ENCODE measurements around the gene CHD6. TPM values are rescaled to one million over a fixed set of nuclear protein-coding genes. Genes with fewer than 3 reads are reported as not detected.

Gene CHD6
- total RNA-seq, 1 donor from 2014 or later = 112 TPM

DNA sequence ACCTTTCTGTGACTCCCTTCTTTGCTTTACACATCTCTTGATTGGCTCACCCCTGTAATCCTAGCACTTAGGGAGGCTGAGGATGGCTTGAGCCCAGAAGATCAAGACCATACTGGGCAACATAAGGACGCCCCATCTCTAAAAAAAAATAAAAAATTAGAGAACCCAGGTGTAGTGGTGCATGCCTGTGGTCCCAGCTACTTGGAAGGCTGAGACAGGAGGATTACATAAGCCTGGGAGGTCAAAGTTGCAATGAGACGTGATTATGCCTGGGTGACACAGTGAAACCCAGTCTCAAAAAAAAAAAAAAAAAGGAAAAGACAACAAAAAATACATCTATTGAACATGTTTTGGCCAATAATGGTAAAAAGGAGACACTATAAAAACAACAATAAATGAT lies 37.8 kb downstream of the CHD6 start:
- no peak for DNase-seq (ENCODE audit: low spot score)

DNA sequence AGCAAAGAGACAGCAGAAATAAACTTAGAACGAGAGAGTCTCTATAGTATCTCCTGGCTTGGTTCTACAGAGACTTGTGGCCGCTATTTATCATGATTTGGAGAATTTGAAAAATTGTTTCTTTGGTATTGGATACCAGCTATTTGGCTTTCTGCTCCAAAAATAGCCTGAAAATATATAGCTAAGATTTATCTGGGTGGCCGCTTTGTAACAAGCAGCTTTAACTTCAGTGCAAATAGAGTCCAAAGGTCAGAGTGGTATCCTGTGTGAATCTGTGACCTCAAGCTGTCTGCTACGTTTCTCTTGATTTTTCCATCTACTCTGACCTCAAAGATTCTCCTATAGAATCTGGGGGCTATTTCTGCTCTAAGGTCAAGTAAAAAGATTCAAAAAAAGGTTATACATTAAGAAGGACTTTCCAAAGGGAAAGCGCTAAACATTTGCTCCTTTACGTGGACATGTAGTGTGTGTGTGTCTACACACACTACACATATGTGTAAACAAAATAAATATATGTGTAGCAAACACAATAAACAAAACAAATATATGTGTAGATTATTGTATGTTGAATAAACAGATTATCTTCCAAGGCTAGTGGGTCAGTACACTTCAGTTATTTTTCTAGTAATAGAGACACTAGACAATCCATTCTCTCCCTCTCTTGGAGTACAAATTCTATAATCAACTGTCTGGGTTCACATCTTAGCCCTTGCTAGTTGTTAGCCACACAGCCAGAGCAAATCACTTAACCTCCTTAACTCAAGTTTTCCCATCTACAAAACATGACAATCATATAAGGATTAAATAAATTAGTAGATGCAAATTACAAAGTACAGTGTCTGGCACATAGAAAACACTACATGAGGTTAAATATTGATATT lies 40.8 kb downstream of the CHD6 start:
- DNase-seq (ENCODE audit: low spot score) = no peak

DNA sequence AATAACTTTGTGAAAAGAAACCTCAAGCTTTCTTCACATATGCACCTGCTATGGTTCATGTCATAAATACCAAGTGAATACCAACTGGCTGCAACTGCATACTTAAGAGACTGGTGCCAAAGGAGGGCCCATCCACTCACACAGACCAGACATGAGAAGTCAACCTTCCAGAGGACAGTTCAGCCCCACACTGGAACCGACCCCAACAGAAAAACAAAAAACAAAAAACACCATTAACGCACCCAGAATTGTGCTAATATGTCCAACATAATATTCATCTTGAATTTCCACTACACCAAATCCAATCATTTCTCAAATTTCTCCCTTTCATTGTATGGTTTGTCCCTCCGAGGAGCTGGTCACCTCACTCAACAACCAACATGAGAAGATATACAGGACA lies 42.8 kb downstream of the CHD6 start:
- DNase-seq (ENCODE audit: low spot score) = no peak

DNA sequence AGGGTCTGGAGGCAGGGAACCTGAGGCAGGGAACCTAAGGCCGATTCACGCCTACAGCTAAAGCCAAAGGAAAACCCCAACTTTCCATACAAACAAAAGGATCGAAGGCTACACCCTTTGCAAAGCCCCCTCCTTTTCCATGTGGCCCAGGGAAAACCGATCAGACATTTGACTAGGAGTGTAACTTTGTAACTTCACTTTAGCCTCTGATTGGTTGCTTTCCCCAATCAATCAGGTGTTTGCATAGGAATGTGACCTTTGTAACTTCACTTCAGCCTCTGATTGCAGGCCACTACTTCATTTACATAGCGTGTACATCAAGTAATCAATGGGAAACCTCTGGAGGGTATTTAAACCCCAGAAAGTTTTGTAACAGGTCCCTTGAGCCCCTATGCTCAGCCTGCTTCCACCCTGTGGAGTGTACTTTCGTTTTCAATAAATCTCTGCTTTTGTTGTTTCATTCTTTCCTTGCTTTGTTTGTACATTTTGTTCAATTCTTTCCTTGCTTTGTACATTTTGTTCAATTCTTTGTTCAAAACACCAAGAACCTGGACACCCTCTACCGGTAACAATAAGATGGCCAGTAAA lies 43.3 kb downstream of the CHD6 start:
- DNase-seq (ENCODE audit: low spot score) = no peak

DNA sequence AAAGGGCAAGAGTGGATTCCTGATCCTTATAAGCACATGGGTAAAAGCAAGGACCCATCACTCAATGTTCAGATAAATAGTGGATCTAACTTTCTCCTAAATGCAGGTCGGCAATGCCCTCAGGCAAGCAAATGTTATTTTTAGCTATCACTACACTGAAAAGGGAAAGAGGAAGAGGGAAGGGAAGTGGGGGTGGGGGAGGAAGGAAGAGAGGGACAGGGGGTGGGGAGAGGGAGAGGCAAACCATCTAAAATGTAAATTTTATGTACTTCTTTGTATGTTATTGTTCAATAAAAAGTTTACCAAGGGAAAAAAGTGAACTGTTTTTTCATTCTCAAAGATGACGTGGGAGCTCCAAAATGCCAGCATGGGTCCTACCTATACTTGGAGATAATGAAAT lies 44.2 kb downstream of the CHD6 start:
- no peak for DNase-seq (ENCODE audit: low spot score)

DNA sequence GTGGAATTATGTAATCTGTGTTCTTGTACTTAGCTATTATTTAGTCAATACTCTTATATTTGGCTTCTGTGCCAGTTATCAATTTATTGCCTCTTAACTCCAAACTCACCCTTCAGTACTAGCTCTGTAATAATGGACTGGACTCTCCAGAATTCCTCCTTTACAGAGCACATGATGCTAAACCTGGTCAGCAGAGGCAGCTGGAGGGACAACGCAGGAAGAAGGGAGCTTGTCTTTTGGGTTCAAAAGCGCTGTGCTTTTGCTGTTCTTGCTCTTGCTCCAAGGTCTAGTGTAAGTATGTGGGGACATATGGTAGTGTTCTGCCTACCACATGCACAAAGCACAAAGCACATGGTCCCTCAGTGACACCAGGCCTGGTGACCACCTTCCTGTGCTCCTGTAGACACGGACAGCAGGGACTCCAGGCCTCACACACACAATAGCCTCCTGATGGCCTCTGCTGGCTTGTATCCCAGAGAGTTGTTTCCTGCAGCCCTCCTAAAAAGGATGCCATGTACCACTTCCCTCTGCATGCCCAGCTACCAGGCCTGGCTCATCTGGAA lies 46.1 kb downstream of the CHD6 start:
- no peak for DNase-seq (ENCODE audit: low spot score)

DNA sequence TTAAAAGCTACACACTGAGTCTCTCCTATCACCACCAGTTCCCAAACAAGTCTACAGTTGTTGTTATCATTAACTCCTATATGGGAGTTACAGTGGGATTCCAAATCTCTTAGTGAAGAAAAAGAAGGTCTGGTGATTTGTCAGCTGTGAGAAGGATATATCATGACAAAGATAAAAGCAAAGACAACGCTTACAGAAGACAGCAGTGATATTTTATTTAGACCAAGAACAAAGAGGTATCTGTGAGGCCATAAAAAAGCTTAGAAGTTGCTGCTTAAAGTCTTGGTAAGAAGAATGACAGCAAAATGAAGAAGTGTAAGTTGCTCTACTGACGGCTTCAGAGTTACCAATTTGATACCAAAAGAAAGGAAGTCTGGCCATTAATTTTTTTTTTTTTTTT lies 47.2 kb downstream of the CHD6 start:
- DNase-seq (ENCODE audit: low spot score) = no peak

DNA sequence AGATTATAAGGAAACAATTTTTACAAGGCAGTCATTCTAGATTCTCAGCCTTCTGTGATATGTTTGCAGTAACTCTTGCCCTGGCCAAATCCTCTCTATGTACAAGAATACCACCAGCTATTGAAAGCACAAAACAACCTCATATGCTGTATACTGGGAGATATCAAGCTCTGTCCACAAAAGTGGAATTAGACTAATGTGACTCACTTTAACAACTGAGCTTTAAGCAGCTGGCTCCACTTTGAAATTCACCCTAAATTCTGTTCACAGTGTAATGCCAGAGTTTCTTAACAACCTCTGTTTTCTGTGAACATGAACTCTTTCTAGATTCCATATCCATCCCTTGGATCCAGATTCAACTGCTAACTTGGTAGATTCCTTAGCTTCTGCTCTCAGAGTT lies 47.6 kb downstream of the CHD6 start:
- DNase-seq (ENCODE audit: low spot score) = no peak

DNA sequence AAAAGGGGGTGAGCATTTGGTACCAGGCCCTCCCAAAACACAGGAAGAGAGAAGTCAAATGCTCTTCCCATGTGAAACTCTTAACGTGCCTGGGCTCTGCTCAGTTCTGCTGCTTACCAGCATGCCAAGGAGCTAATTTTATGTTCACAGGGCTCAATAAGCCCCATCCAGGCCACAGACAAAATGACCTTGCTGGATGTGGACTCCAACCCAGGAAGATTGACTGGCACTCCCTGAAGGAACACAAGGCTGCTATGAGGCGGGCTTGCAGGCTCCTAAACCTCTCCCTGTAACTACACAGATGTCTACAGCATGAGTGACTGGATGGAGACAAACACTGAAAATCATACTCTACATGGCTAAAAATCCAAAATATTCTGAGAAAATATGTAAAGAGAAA lies 50.6 kb downstream of the CHD6 start:
- DNase-seq (ENCODE audit: low spot score) = no peak

DNA sequence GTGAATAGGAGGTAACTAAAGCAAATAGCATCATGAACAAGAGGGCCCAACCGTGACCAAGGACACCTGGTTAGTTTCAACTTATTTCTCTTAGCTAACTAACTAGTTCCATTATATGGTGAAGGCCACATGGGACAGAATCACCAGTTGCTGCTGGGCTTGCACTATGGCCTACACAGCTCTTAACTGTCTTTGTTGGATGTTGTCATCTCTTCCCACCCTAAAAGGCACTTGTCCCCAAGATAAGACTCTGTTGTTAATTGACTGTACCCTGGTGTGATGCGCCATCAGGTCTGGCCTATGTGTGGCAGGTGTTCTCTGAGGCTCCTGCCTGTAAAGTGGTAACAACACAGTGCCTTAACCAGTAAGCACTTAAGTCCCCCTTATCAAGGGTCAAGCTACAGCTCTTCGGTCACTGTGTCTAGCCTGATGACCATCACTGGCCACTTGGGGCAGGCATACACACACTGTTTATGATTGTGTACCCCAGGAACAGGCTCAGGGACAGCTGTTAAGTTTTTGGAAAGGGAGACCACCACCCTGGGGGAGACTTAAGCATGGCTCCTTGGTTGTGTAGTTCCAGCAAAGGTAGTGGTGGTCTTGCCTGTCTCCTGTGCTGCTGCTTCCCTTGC lies 51.2 kb downstream of the CHD6 start:
- no peak for DNase-seq (ENCODE audit: low spot score)

DNA sequence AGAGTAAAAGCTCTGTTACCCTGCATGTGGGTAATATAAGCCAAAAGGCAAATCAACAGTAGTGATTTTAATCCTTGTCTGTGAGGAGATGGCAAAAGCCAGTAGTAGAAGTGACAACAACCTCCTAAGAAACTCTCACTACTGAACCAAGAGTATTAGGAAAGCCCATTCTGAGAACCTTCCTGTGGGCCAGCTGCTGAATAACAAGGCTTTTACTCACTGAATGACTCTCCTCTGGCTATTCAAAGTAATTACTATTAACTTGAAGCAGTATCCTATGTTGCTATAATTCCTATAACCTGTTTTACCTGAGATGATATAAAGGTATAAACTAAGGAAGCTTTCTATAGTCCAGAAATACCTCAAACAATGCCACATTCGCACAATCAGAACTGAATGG lies 55.1 kb downstream of the CHD6 start:
- no peak for DNase-seq (ENCODE audit: low spot score)

DNA sequence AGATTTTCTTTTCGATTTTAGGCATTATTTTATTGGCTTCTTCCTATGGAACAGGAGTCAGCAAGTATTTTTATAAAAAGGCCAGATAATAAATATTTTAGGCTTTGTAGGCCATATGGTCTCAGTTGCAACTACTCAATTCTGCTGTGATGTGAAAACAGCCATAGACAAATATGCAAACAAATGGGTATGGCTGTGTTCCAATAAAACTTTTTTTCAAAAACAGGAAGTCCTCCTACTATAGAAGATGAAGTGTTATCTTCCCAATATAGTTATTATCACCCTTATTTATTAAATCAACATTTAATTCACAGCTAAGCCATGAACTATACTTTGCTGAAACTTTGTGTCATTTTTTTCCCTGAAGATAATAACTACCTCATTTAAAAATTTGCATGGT lies 57.2 kb downstream of the CHD6 start:
- no peak for DNase-seq (ENCODE audit: low spot score)

DNA sequence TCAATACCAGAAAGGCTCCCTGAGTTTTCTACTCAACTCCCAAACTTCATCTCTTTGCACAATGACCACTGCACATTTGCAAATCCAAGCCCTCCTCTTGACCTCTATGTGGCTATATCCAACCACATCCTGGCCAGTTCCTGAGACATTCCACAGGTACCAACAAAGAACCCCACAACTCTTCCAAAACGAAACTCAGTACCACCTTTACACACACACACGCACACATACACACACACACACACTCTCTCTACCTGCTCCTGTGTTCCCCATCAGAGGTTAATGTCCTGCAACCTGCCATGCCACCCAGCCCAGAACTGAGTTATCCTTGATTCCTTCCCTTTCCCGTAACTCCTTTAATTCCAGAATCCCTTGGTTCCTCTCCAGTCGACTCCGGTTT lies 58.5 kb downstream of the CHD6 start:
- no peak for DNase-seq (ENCODE audit: low spot score)

DNA sequence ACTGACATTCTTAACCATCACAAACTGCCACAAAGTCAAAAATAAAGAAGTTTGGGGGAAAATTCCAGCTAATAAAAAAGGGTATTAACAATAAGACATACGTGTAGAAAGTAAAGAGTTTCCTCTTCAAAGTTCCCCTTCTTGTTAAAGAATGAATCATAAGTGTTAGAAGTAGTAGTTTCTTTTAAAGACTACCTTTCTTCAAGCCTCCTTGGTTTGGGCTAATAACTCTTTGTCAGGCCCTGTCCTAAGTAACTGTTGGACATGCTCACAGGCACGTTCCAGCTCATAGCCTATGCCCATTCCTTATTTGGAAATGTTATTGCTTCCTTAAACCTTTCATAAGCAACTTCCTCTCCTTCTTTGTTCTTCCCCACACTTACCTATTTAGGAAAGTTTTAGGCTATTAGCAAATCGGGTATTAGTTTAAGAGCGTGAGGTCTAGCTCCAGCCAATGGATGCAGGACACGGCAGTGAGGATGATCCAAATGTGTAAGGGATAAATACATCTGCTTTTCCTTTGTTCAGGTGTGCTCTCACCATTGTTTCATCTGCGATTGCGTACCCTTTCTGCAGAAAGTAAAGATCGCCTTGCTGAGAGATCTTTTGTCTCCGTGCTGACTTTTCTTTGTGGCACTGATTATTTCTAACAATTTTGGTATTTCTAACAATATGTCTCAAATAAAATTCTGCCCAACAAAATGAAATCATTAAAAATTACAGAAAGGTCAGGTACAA lies 64.9 kb downstream of the CHD6 start:
- no peak for DNase-seq (ENCODE audit: low spot score)

DNA sequence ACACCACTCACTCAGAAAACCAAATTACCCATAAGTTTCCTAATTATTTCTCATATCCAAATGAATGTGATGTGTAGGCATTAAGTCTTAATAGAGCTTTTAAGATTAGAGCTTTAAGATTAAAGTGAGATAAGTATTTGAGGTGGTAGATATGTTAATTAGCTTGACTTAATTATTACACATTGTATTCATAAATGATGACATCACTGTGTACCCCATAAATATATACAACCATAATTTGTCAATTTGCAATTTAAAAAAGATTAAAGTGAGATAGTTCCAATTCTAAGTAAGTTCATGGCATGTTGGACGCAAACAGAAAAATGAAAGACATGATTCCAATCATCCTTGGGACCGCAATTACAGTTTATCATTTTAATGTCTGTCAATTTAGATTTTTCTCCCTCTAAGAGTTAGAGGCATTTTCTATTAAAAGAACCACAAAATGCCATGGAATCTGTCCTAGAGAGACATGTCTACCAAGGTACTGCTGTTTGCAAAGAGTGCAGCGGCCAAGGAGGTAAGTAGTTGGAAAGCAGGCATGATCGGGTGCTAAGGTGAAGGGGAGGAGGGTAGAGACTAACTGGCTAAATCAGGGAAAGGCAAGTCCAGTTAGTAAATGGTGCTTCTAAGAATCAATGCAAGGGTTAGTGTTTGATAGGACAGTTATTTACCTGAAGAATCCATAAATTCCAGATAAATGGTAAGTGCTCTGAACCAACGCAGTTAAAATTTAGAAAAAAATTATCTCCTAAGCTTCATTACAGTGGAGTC lies 65.7 kb downstream of the CHD6 start:
- DNase-seq (ENCODE audit: low spot score) = no peak

DNA sequence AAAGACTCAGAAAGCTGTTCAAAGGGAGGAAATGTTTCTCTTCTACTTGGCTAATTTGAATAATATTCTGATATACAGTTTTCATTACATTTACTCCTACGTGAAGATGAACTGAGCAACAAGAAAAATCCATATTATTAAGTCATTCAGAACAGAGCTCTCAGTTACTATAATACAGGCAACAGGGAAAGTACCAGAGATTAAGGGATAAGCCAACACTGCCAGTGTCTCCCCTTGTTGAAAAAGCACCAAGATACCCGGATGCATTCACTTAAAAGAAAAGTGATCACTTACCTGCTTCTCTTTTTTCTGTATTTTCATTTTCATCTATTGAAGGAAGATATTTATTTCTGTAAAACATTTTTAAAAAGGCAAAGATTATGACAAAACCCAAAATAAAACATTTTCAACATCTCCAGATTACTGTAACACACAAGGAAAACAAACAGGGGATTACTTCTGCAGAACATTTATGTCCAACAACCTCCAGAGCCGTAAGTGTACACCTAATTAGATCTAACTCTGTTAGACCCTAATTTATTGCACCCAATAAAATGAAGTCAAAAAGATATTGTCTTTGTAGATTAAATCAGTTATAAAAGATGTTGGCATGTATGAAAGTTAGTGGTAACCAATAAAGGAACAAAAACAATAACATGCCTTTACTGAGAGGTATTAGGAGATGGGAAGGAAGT lies 67.0 kb downstream of the CHD6 start:
- no peak for DNase-seq (ENCODE audit: low spot score)

DNA sequence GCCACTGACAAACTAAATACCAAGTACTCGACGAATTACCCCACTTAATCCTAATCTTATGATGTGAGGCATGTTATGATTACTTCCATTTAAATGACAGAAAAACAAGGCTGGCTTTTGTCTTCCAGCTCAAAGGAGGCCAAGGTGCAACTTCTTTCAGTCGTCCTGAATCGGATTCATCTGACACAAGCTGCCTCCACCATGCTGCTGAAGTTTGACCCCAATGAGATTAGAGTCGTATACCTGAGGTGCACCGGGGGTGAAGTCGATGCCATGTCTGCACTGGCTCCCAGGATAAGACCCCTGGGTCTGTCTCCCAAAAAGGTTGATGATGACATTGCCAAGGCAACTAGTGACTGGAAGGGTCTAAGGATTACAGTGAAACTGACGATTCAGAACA lies 71.0 kb downstream of the CHD6 start:
- no peak for DNase-seq (ENCODE audit: low spot score)

DNA sequence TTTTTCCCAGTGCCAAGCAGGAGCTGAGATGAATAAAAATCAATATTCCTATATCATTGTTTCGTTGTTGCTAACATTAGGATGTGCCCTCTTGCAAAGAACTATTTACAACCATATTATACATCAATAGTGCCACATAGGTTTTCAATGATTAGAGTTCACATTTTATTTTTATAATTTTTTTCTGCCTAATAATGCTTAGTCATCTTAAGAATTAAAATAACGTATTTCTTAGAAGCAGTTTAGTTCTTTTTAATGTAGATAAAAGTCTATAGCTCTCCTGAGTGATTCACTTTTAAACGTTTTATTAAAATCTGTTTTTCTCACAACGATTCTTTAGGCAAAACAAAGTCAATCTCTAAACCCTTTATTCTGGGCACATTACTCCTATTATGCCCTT lies 71.6 kb downstream of the CHD6 start:
- DNase-seq (ENCODE audit: low spot score) = no peak

DNA sequence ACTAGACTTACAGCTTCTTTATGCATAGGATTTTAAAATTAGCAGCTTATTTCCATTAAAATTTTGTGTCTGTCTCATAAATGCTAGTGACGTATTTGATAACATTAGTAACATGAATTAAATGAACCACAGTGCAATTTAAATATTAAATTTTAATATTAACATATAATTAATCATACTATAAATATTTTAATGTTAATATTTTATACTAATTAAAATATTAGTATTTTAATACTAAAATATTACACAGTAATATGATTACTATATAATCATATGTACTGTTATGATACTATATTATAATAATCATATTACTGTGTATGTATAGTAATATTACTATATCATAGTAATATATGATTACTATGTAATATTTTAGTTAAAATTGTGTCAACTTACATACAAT lies 73.7 kb downstream of the CHD6 start:
- no peak for DNase-seq (ENCODE audit: low spot score)

DNA sequence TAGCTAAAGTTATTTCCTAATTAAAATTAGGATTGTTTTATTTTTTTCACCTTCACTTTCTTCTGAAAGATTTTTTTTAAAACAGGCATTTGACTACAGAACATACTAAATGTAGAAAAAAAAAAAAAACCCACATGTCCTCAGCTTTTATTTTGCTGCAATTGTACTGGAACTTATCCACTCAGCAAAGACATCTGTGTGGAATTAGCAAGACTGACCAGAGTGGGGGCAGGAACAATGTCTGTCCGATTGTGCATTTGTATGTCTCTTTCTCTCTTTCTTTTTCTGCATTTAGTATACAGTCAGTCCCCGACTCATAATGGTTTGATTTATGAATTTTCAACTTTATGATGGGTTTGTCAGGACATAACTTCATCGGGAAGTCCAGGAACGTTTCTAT lies 77.3 kb downstream of the CHD6 start:
- no peak for DNase-seq (ENCODE audit: low spot score)

DNA sequence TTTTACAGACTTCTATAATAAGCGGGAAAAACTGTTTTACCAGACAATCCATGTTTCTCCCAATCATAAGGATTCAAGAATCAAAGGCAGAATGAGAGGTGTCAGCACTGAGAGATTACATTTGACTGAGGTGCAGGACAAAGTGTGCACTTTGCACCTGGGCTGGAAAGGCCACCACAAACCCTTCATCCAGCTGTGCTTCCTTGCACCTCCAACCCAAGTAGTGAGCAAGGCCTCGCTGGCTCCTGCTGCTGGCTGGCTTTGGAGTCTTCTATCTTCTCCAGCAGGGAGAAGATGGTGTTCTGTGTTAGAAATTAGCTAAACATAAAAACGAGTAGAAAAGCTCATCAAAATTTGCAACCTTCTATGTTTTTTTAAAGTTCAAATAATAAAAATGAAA lies 77.7 kb downstream of the CHD6 start:
- DNase-seq (ENCODE audit: low spot score) = no peak
